GM18858 (cell line): ENCODE measurements around the gene VGLL4.

Source experiments
- ATAC-seq: cut with Tn5 transposase; IDR thresholded peaks from one replicate; pipeline ENCODE4 v1.9.1; 2021; ENCODE audit not compliant: unreplicated experiment

VGLL4 gene

GRCh38 chr3:11653298-11654055, 9.8 kb upstream of the VGLL4 start:
- ATAC-seq = no peak

- ATAC-seq = no peak
Observed at GRCh38 chr3:11651900-11652299, 8.2 kb upstream of the VGLL4 start.

- no peak for ATAC-seq
Observed at GRCh38 chr3:11651477-11651876, 7.8 kb upstream of the VGLL4 start.

GRCh38 chr3:11650391-11650790, 6.7 kb upstream of the VGLL4 start:
- no peak for ATAC-seq

- no peak for ATAC-seq
Observed at GRCh38 chr3:11648735-11649134, 5.0 kb upstream of the VGLL4 start.

- no peak for ATAC-seq
Observed at GRCh38 chr3:11643201-11643603, 513 bp downstream of the VGLL4 start.

GRCh38 chr3:11642431-11643191, 1.1 kb downstream of the VGLL4 start:
- peak; percentile 44 for ATAC-seq

- no peak for ATAC-seq
Observed at GRCh38 chr3:11641683-11642430, 1.9 kb downstream of the VGLL4 start.

GRCh38 chr3:11641316-11641682, 2.4 kb downstream of the VGLL4 start:
- ATAC-seq = no peak

GRCh38 chr3:11640009-11640673, 3.6 kb downstream of the VGLL4 start:
- no peak for ATAC-seq

GRCh38 chr3:11638495-11639358, 5.0 kb downstream of the VGLL4 start:
- ATAC-seq = no peak

- ATAC-seq = no peak
Observed at GRCh38 chr3:11637901-11638458, 5.7 kb downstream of the VGLL4 start.

- no peak for ATAC-seq
Observed at GRCh38 chr3:11636394-11636770, 7.3 kb downstream of the VGLL4 start.

- no peak for ATAC-seq
Observed at GRCh38 chr3:11635680-11636393, 7.9 kb downstream of the VGLL4 start.

- ATAC-seq = no peak
Observed at GRCh38 chr3:11634974-11635612, 8.6 kb downstream of the VGLL4 start.

GRCh38 chr3:11634081-11634635, 9.6 kb downstream of the VGLL4 start:
- no peak for ATAC-seq

- ATAC-seq = no peak
Observed at GRCh38 chr3:11632966-11633365, 10.7 kb downstream of the VGLL4 start.

GRCh38 chr3:11632564-11632963, 11.2 kb downstream of the VGLL4 start:
- no peak for ATAC-seq

GRCh38 chr3:11631820-11632219, 11.9 kb downstream of the VGLL4 start:
- no peak for ATAC-seq
